Heart left ventricle (tissue), 16 donors: ENCODE results near the gene GNG3. TPM values are rescaled to one million over a fixed set of nuclear protein-coding genes. Genes with fewer than 3 reads are reported as not detected.

Source experiments
- ATAC-seq, 4 donors: fragments of 200-7000 bp; cut with Tn5 transposase; one replicate each; pipeline ENCODE4 v1.9.1; 2020 to 2022; ENCODE audit warnings: moderate library complexity in 4 of 4, mild to moderate bottlenecking in 3 of 4, moderate number of reproducible peaks in 1 of 4
- DNase-seq, 5 donors: peaks; one replicate each; pipeline ENCODE4 v3.0.0-alpha.2; 2020
- H3K27ac ChIP-seq, 12 donors: fragments of 200-600 bp; sonication (generic) in 4 of 12; one replicate each; pipeline versions ENCODE4 v1.5.0 to v1.8.0; 2016 to 2022; ENCODE audit warnings: mild to moderate bottlenecking in 2 of 12
- H3K27me3 ChIP-seq, 9 donors: fragments of 200-600 bp; sonication (generic) in 2 of 9; one replicate each; pipeline versions ENCODE4 v1.5.1 to v1.8.0; 2016 to 2022; ENCODE audit warnings: mild to moderate bottlenecking in 3 of 9
- H3K36me3 ChIP-seq, 9 donors: fragments of 200-600 bp; sonication (generic) in 2 of 9; one replicate each; pipeline versions ENCODE4 v1.5.0 to v1.8.0; 2018 to 2022; ENCODE audit warnings: mild to moderate bottlenecking in 2 of 9
- H3K4me1 ChIP-seq, 12 donors: fragments of 200-600 bp; sonication (generic) in 4 of 12; one replicate each; pipeline versions ENCODE4 v1.5.0 to v1.8.0; 2016 to 2022; ENCODE audit warnings: mild to moderate bottlenecking in 3 of 12
- H3K4me3 ChIP-seq, 12 donors: fragments of 200-600 bp; sonication (generic) in 4 of 12; one replicate each; pipeline versions ENCODE4 v1.5.0 to v1.8.0; 2017 to 2022; ENCODE audit warnings: mild to moderate bottlenecking in 9 of 12, moderate library complexity in 4 of 12
- H3K9me3 ChIP-seq, 12 donors: fragments of 200-600 bp; sonication (generic) in 4 of 12; one replicate each; pipeline versions ENCODE4 v1.5.0 to v1.8.0; 2016 to 2022; ENCODE audit warnings: mild to moderate bottlenecking in 1 of 12
- CTCF ChIP-seq, 12 donors: fragments of 200-600 bp; sonication (generic) in 4 of 12; IDR thresholded peaks; one replicate each; pipeline versions ENCODE4 v1.5.0 to v1.8.0; 2018 to 2022; ENCODE audit warnings: antibody characterized with exemption in 12 of 12, mild to moderate bottlenecking in 5 of 12
- POLR2A ChIP-seq, 2 donors: fragments of 450-650 bp; IDR thresholded peaks; one replicate each; pipeline ENCODE4 v1.6.1; 2017; ENCODE audit warnings: antibody characterized with exemption in 2 of 2, mild to moderate bottlenecking in 2 of 2, moderate library complexity in 2 of 2
- WGBS, 4 donors: extraction: QIAGEN DNeasy Blood & Tissue Kit in 2 of 4; methylation state at CpG; one replicate each; pipeline versions ENCODE4 v1.1.5 to v1.1.7; 2013 to 2018; 5-methylcytosine and 5-hydroxymethylcytosine counted together
- intact Hi-C, 10 donors: fragments of 100-400 bp; cut with DNase I; formaldehyde crosslinking; loops; one replicate each; pipeline versions ENCODE4 v1.11.1 to v1.14.2; 2022
- polyA plus RNA-seq, 2 donors: library from polyadenylated mRNA; stranded (reverse); fragments of 200-250 nt; gene quantifications; one replicate each; pipeline ENCODE4 v1.2.3, GENCODE V29; 2013
- total RNA-seq, 9 donors: library from RNA; depleted of rRNA in 2 of 9; stranded (reverse); fragments of >200 nt in 2 of 9; fragmentation: NEBNext Ultra II Directional in 3 of 9; extraction: Animal tissue kit (Norgen Biotek cat#: 25700) in 3 of 9; gene quantifications; one replicate each; pipeline versions ENCODE4 v1.1.0 to v1.2.4, GENCODE V29; 2016 to 2023
- donor health status: ischemic (EF 13 %, LVEDD 7.1; RV severe dilation, severe dysfunction).
- donor health status: healthy with polysubstance abuse.
- donor health status: DM: no; HTN: yes; CAD: no.
- donor health status: DM: no; HTN: no; CAD: no.
- donor health status: ischemic (EF 25% LVEDD 6.9; RV normal size, moderate dysfunction).
- donor health status: ischemic (EF 25% LVEDD 5.7; RV mildly dilated, moderate dysfunction).
- donor health status: healthy.
- donor health status: DM: yes; HTN: yes; CAD: no.
- donor health status: ischemic (EF 35%, LVEDD 5.7; RV mildly dilated, moderate dysfunction).
- donor health status: nonischemic (EF 11% LVEDD 7.7; RV severe dilation, severe dysfunction).
- donor health status: DM: yes; HTN: yes; CAD: no.
- donor health status: PGD.
- donor health status: ischemic (EF 29% LVEDD 5.4; RV normal size, mild dysfunction).
- donor health status: nonischemic (EF 23%, LVEDD 6.1; RV moderate dilation, normal function).

The GNG3 gene
- total and polyA plus RNA-seq, 11 donors: 0.14 to 0.55 (median 0.29) TPM; not detected in 6

- Histone ChIP-seq H3K36me3 (peaks cover 0 to 8% (median 0%) of the 10 kb centered on the region in 9 donors), H3K27ac (no peak overlapping the region), H3K27me3 (no peaks in the 10 kb centered on the region), H3K4me1 (peaks cover 2 to 31% (median 20%) of the 10 kb centered on the region in 12 donors), H3K4me3 (no peak overlapping the region), H3K9me3 (no peaks in the 10 kb centered on the region)
- no peak for DNase-seq
- TF ChIP-seq CTCF (IDR thresholded peaks at IDR 0.05) (no peak), POLR2A (IDR thresholded peaks at IDR 0.05) (no peak)
- 55 to 60% (median 58%) methylated on average over 9 of the region's 9 CpGs for WGBS, 4 donors
- ATAC-seq: no peak
- intact Hi-C loops: no loop called here
Observed at GRCh38 chr11:62757846-62758788, 50.6 kb downstream of the GNG3 start.

Other genes starting within 250 kb of the GNG3 start
- 100 to 1,000 TPM; 251 to 861 (median 409) TPM for gene AHNAK, start 160.9 kb upstream of the GNG3 start, total RNA-seq
- gene AHNAK, start 160.9 kb upstream of the GNG3 start, polyA plus RNA-seq: 100 to 1,000 TPM in 1 of 2 donors, 10 to 100 TPM in 1; 84.4 to 251 TPM
- gene EEF1G, start 133.8 kb upstream of the GNG3 start, total RNA-seq: 1,000 to 10,000 TPM in 3 of 9 donors, 100 to 1,000 TPM in 6; 799 to 1,135 (median 929) TPM
- gene EEF1G, start 133.8 kb upstream of the GNG3 start, polyA plus RNA-seq: 1,000 to 10,000 TPM in 1 of 2 donors, 100 to 1,000 TPM in 1; 549 to 1,190 TPM
- gene TUT1, start 116.2 kb upstream of the GNG3 start, total RNA-seq: 10 to 100 TPM in 7 of 9 donors, 1 to 10 TPM in 2; 6.3 to 16.3 (median 11.3) TPM
- gene TUT1, start 116.2 kb upstream of the GNG3 start, polyA plus RNA-seq: 10 to 100 TPM in 1 of 2 donors, 1 to 10 TPM in 1; 8.5 to 12.2 TPM
- 10 to 100 TPM; 24.1 to 55.3 (median 33.7) TPM for gene MTA2, start 105.8 kb upstream of the GNG3 start, total RNA-seq
- gene MTA2, start 105.8 kb upstream of the GNG3 start, polyA plus RNA-seq: 10 to 100 TPM; 18.4 to 40.3 TPM
- gene EML3, start 94.9 kb upstream of the GNG3 start, total RNA-seq: 10 to 100 TPM in 8 of 9 donors, 1 to 10 TPM in 1; 8.8 to 40.9 (median 16.2) TPM
- 10 to 100 TPM; 14.7 to 15.3 TPM for gene EML3, start 94.9 kb upstream of the GNG3 start, polyA plus RNA-seq
- gene ROM1, start 94.4 kb upstream of the GNG3 start, total RNA-seq: 1 to 10 TPM; 1.5 to 5.8 (median 2.1) TPM
- 1 to 10 TPM; 2.9 to 5.3 TPM for gene ROM1, start 94.4 kb upstream of the GNG3 start, polyA plus RNA-seq
- gene B3GAT3, start 85.7 kb upstream of the GNG3 start, total RNA-seq: 10 to 100 TPM in 7 of 9 donors, 1 to 10 TPM in 2; 9.2 to 20.5 (median 12.3) TPM
- gene B3GAT3, start 85.7 kb upstream of the GNG3 start, polyA plus RNA-seq: 10 to 100 TPM; 19.1 to 38.1 TPM
- gene GANAB, start 61.1 kb upstream of the GNG3 start, total RNA-seq: 100 to 1,000 TPM in 4 of 9 donors, 10 to 100 TPM in 5; 64.4 to 182 (median 99.1) TPM
- 100 to 1,000 TPM in 1 of 2 donors, 10 to 100 TPM in 1; 49.3 to 113 TPM for gene GANAB, start 61.1 kb upstream of the GNG3 start, polyA plus RNA-seq
- gene INTS5, start 54.4 kb upstream of the GNG3 start, total RNA-seq: 10 to 100 TPM in 7 of 9 donors, 1 to 10 TPM in 2; 9.1 to 23.2 (median 11.5) TPM
- gene INTS5, start 54.4 kb upstream of the GNG3 start, polyA plus RNA-seq: 10 to 100 TPM in 1 of 2 donors, 1 to 10 TPM in 1; 3.3 to 15.5 TPM
- gene C11orf98, start 42.5 kb upstream of the GNG3 start, total RNA-seq: 10 to 100 TPM; 24.0 to 56.2 (median 28.5) TPM
- gene C11orf98, start 42.5 kb upstream of the GNG3 start, polyA plus RNA-seq: 100 to 1,000 TPM in 1 of 2 donors, 10 to 100 TPM in 1; 75.1 to 191 TPM
- 1 to 10 TPM in 7 of 9 donors, under 1 TPM in 2; 0.38 to 8.7 (median 4.2) TPM for gene CSKMT, start 42.4 kb upstream of the GNG3 start, total RNA-seq
- gene CSKMT, start 42.4 kb upstream of the GNG3 start, polyA plus RNA-seq: 1 to 10 TPM; 4.4 to 6.6 TPM
- 1 to 10 TPM; 5.3 to 8.8 (median 5.9) TPM for gene UQCC3, start 36.0 kb upstream of the GNG3 start, total RNA-seq
- gene UQCC3, start 36.0 kb upstream of the GNG3 start, polyA plus RNA-seq: 10 to 100 TPM; 11.5 to 15.8 TPM
- 1 to 10 TPM; 1.8 to 6.3 (median 2.9) TPM for gene LBHD1, start 35.4 kb upstream of the GNG3 start, total RNA-seq
- 1 to 10 TPM; 1.4 to 1.8 TPM for gene LBHD1, start 35.4 kb upstream of the GNG3 start, polyA plus RNA-seq
- 100 to 1,000 TPM in 1 of 9 donors, 10 to 100 TPM in 8; 69.2 to 116 (median 83.1) TPM for gene UBXN1, start 28.6 kb upstream of the GNG3 start, total RNA-seq
- 100 to 1,000 TPM in 1 of 2 donors, 10 to 100 TPM in 1; 88.7 to 188 TPM for gene UBXN1, start 28.6 kb upstream of the GNG3 start, polyA plus RNA-seq
- 1 to 10 TPM in 8 of 9 donors, under 1 TPM in 1; 0.63 to 8.6 (median 2.7) TPM for gene LRRN4CL, start 18.1 kb upstream of the GNG3 start, total RNA-seq
- 1 to 10 TPM; 1.3 to 1.9 TPM for gene LRRN4CL, start 18.1 kb upstream of the GNG3 start, polyA plus RNA-seq
- gene BSCL2, start 252 bp upstream of the GNG3 start, total RNA-seq: 10 to 100 TPM; 13.3 to 30.1 (median 20.0) TPM
- 10 to 100 TPM; 23.1 to 39.4 TPM for gene BSCL2, start 252 bp upstream of the GNG3 start, polyA plus RNA-seq
- gene HNRNPUL2, start 19.8 kb downstream of the GNG3 start, total RNA-seq: 10 to 100 TPM in 8 of 9 donors, 1 to 10 TPM in 1; 9.6 to 39.5 (median 32.6) TPM
- 10 to 100 TPM; 32.7 to 35.2 TPM for gene HNRNPUL2, start 19.8 kb downstream of the GNG3 start, polyA plus RNA-seq
- 10 to 100 TPM in 7 of 9 donors, 1 to 10 TPM in 2; 7.4 to 23.5 (median 12.1) TPM for gene TTC9C, start 20.8 kb downstream of the GNG3 start, total RNA-seq
- gene TTC9C, start 20.8 kb downstream of the GNG3 start, polyA plus RNA-seq: 10 to 100 TPM; 13.9 to 20.0 TPM
- 10 to 100 TPM in 4 of 9 donors, 1 to 10 TPM in 5; 6.9 to 16.6 (median 9.9) TPM for gene ZBTB3, start 46.5 kb downstream of the GNG3 start, total RNA-seq
- gene ZBTB3, start 46.5 kb downstream of the GNG3 start, polyA plus RNA-seq: 1 to 10 TPM; 3.5 to 3.7 TPM
- gene POLR2G, start 53.9 kb downstream of the GNG3 start, total RNA-seq: 10 to 100 TPM; 32.6 to 61.2 (median 43.8) TPM
- gene POLR2G, start 53.9 kb downstream of the GNG3 start, polyA plus RNA-seq: 100 to 1,000 TPM in 1 of 2 donors, 10 to 100 TPM in 1; 43.6 to 106 TPM
- gene TAF6L, start 63.7 kb downstream of the GNG3 start, total RNA-seq: 10 to 100 TPM in 3 of 9 donors, 1 to 10 TPM in 6; 7.1 to 19.5 (median 9.3) TPM
- 10 to 100 TPM; 12.7 to 12.9 TPM for gene TAF6L, start 63.7 kb downstream of the GNG3 start, polyA plus RNA-seq
- 10 to 100 TPM; 14.7 to 46.0 (median 19.4) TPM for gene TMEM179B, start 79.7 kb downstream of the GNG3 start, total RNA-seq
- 10 to 100 TPM; 23.8 to 47.3 TPM for gene TMEM179B, start 79.7 kb downstream of the GNG3 start, polyA plus RNA-seq
- gene TMEM223, start 84.3 kb downstream of the GNG3 start, total RNA-seq: 10 to 100 TPM; 19.0 to 52.3 (median 25.9) TPM
- 10 to 100 TPM; 26.3 to 55.6 TPM for gene TMEM223, start 84.3 kb downstream of the GNG3 start, polyA plus RNA-seq
- 10 to 100 TPM; 28.5 to 51.7 (median 34.1) TPM for gene NXF1, start 97.8 kb downstream of the GNG3 start, total RNA-seq
- 10 to 100 TPM; 40.7 to 63.4 TPM for gene NXF1, start 97.8 kb downstream of the GNG3 start, polyA plus RNA-seq
- gene STX5, start 124.4 kb downstream of the GNG3 start, total RNA-seq: 10 to 100 TPM; 16.2 to 26.8 (median 18.9) TPM
- gene STX5, start 124.4 kb downstream of the GNG3 start, polyA plus RNA-seq: 10 to 100 TPM in 1 of 2 donors, 1 to 10 TPM in 1; 8.6 to 36.1 TPM
- gene TEX54, start 125.2 kb downstream of the GNG3 start, total RNA-seq: not detected
- not detected for gene TEX54, start 125.2 kb downstream of the GNG3 start, polyA plus RNA-seq
- 10 to 100 TPM; 19.2 to 36.6 (median 24.8) TPM for gene WDR74, start 131.9 kb downstream of the GNG3 start, total RNA-seq
- gene WDR74, start 131.9 kb downstream of the GNG3 start, polyA plus RNA-seq: 10 to 100 TPM; 28.7 to 70.6 TPM
- 10 to 100 TPM; 26.6 to 76.0 (median 59.1) TPM for gene SLC3A2, start 173.2 kb downstream of the GNG3 start, total RNA-seq
- 100 to 1,000 TPM in 1 of 2 donors, 10 to 100 TPM in 1; 27.1 to 103 TPM for gene SLC3A2, start 173.2 kb downstream of the GNG3 start, polyA plus RNA-seq
- gene CHRM1, start 213.7 kb downstream of the GNG3 start, total RNA-seq: under 1 TPM in 2 of 9 donors, not detected in 7; 0.08 to 0.31 TPM
- not detected for gene CHRM1, start 213.7 kb downstream of the GNG3 start, polyA plus RNA-seq